ENCODE measurements around the gene SSH3.

DNA sequence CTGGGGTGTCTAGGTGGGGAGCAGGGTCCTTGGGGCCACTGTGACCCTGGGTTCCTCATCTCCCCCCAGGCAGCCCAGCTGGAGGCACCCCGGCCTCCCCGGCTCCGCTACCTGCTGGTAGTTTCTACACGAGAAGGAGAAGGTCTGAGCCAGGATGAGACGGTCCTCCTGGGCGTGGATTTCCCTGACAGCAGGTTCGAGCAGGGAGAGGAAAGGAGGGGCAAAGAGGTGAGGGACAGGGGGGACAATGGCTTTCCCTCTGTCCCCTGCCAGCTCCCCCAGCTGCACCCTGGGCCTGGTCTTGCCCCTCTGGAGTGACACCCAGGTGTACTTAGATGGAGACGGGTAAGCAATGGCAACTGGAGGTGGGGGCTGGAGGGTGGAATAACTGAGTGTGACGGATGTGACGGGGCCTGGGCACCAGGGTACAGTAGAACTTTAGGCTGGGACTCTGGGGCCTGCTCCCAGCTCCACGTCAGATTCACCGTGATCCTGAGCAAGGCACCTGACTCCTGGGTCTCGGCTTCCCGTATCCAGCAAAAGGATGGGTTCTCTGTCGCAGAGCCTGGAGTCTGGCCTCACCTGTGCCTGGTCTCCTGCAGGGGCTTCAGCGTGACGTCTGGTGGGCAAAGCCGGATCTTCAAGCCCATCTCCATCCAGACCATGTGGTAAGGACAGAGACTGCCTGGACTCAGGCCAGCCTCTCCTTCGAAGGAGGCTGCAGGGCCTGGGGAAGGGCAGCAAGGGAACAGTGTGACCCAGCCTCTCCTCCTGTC, 3.6 kb downstream of the SSH3 start:
- TF ChIP-seq, protein P1, sequence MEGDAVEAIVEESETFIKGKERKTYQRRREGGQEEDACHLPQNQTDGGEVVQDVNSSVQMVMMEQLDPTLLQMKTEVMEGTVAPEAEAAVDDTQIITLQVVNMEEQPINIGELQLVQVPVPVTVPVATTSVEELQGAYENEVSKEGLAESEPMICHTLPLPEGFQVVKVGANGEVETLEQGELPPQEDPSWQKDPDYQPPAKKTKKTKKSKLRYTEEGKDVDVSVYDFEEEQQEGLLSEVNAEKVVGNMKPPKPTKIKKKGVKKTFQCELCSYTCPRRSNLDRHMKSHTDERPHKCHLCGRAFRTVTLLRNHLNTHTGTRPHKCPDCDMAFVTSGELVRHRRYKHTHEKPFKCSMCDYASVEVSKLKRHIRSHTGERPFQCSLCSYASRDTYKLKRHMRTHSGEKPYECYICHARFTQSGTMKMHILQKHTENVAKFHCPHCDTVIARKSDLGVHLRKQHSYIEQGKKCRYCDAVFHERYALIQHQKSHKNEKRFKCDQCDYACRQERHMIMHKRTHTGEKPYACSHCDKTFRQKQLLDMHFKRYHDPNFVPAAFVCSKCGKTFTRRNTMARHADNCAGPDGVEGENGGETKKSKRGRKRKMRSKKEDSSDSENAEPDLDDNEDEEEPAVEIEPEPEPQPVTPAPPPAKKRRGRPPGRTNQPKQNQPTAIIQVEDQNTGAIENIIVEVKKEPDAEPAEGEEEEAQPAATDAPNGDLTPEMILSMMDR (IDR thresholded peaks at IDR 0.05; ENCODE audit: insufficient read depth, low read length, poor library complexity, severe bottlenecking): no peak
- TF ChIP-seq EZH2phosphoT487 (conservative IDR thresholded peaks at IDR 0.05; ENCODE audit: low read length): no peak

Data from SU-DHL-6 (cell line).